ENCODE data around the gene SORCS2.
A peak's percentile ranks its signal among the peaks of the same experiment; 100 is the strongest.

SORCS2 gene

GRCh38 chr4:7377223-7377865 is 185.0 kb downstream of the SORCS2 start:
- DNase-seq (ENCODE audit: low spot score), result no peak

- DNase-seq (ENCODE audit: low spot score), result no peak
These were observed 186.8 kb downstream of the SORCS2 start for GRCh38 chr4:7379186-7379585.

- no peak for DNase-seq (ENCODE audit: low spot score)
These were observed 187.4 kb downstream of the SORCS2 start for GRCh38 chr4:7379719-7380118.

GRCh38 chr4:7381221-7381889 is 189.0 kb downstream of the SORCS2 start:
- DNase-seq (ENCODE audit: low spot score), result no peak

- no peak for DNase-seq (ENCODE audit: low spot score)
These were observed 189.7 kb downstream of the SORCS2 start for GRCh38 chr4:7381890-7382633.

- DNase-seq (ENCODE audit: low spot score), result no peak
These were observed 190.3 kb downstream of the SORCS2 start for GRCh38 chr4:7382634-7383014.

- DNase-seq (ENCODE audit: low spot score), result no peak
These were observed 190.9 kb downstream of the SORCS2 start for GRCh38 chr4:7383266-7383665.

GRCh38 chr4:7384003-7384928 is 191.9 kb downstream of the SORCS2 start:
- DNase-seq (ENCODE audit: low spot score), result no peak

GRCh38 chr4:7384929-7385890 is 192.9 kb downstream of the SORCS2 start:
- no peak for DNase-seq (ENCODE audit: low spot score)

- DNase-seq (ENCODE audit: low spot score), result no peak
These were observed 195.6 kb downstream of the SORCS2 start for GRCh38 chr4:7387925-7388324.

GRCh38 chr4:7388627-7389026 is 196.3 kb downstream of the SORCS2 start:
- DNase-seq (ENCODE audit: low spot score), result no peak

- no peak for DNase-seq (ENCODE audit: low spot score)
These were observed 196.9 kb downstream of the SORCS2 start for GRCh38 chr4:7389101-7389701.

GRCh38 chr4:7389719-7390118 is 197.4 kb downstream of the SORCS2 start:
- DNase-seq (ENCODE audit: low spot score), result no peak

- DNase-seq (ENCODE audit: low spot score), result no peak
These were observed 198.0 kb downstream of the SORCS2 start for GRCh38 chr4:7390336-7390735.

GRCh38 chr4:7390906-7391636 is 198.7 kb downstream of the SORCS2 start:
- DNase-seq (ENCODE audit: low spot score), result no peak

- DNase-seq (ENCODE audit: low spot score), result no peak
These were observed 199.5 kb downstream of the SORCS2 start for GRCh38 chr4:7391637-7392437.

GRCh38 chr4:7392438-7393421 is 200.4 kb downstream of the SORCS2 start:
- DNase-seq (ENCODE audit: low spot score), result peak; percentile 29

Data from AG08396 (cell line).